Liver (tissue), 9 donors: Measurements from ENCODE around the gene TGM2. TPM values are rescaled to one million over a fixed set of nuclear protein-coding genes. Genes with fewer than 3 reads are reported as not detected.

Source experiments
- DNase-seq: peaks from one replicate; pipeline ENCODE4 v3.0.0-alpha.2; 2017; ENCODE audit warnings: low spot score
- H3K27ac ChIP-seq, 2 donors: one replicate each; pipeline ENCODE4 v1.7.0; 2013; ENCODE audit warnings: inconsistent platforms in 2 of 2, low read length in 2 of 2, control low read depth in 1 of 2, low read depth in 1 of 2, mild to moderate bottlenecking in 1 of 2
- H3K27me3 ChIP-seq, 4 donors: one replicate each; pipeline versions ENCODE4 v1.6.1 to v1.7.0; 2013; ENCODE audit warnings: low read length in 3 of 4, inconsistent platforms in 1 of 4, mild to moderate bottlenecking in 1 of 4, moderate library complexity in 1 of 4; ENCODE audit not compliant: control insufficient read depth in 4 of 4, insufficient read depth in 4 of 4
- H3K36me3 ChIP-seq, 4 donors: one replicate each; pipeline versions ENCODE4 v1.6.1 to v1.7.0; 2013; ENCODE audit warnings: low read length in 3 of 4, mild to moderate bottlenecking in 3 of 4, low read depth in 1 of 4, moderate library complexity in 1 of 4; ENCODE audit not compliant: control insufficient read depth in 4 of 4, insufficient read depth in 3 of 4
- H3K4me1 ChIP-seq, 4 donors: one replicate each; pipeline versions ENCODE4 v1.6.1 to v1.7.0; 2013; ENCODE audit warnings: low read length in 3 of 4, mild to moderate bottlenecking in 3 of 4, moderate library complexity in 1 of 4; ENCODE audit not compliant: control insufficient read depth in 4 of 4, insufficient read depth in 4 of 4
- H3K4me3 ChIP-seq, 3 donors: one replicate each; pipeline versions ENCODE4 v1.6.1 to v1.7.0; 2013; ENCODE audit warnings: low read length in 3 of 3, control low read depth in 1 of 3, low read depth in 1 of 3, mild to moderate bottlenecking in 1 of 3
- H3K9ac ChIP-seq, 2 donors: one replicate each; pipeline ENCODE4 v1.7.0; 2013; ENCODE audit warnings: low read length in 2 of 2, mild to moderate bottlenecking in 2 of 2, moderate library complexity in 2 of 2, control low read depth in 1 of 2, low read depth in 1 of 2
- H3K9me3 ChIP-seq, 4 donors: one replicate each; pipeline versions ENCODE4 v1.6.1 to v1.7.0; 2013; ENCODE audit warnings: low read length in 3 of 4; ENCODE audit not compliant: control insufficient read depth in 4 of 4
- EGR1 ChIP-seq, 2 donors: IDR thresholded peaks; 2 replicates each; pipeline ENCODE4 v1.6.1; 2016 to 2018; ENCODE audit warnings: antibody characterized with exemption in 2 of 2, low read depth in 2 of 2
- FOXA1 ChIP-seq: IDR thresholded peaks from 2 replicates; pipeline ENCODE4 v1.6.1; 2016; ENCODE audit warnings: antibody characterized with exemption
- GABPA ChIP-seq, 2 donors: IDR thresholded peaks in 1 of 2; conservative IDR thresholded peaks in 1 of 2; 2 replicates each; pipeline ENCODE4 v1.6.1; 2016; ENCODE audit warnings: antibody characterized with exemption in 2 of 2, mild to moderate bottlenecking in 1 of 2, moderate library complexity in 1 of 2
- HNF4A ChIP-seq, 2 donors: conservative IDR thresholded peaks; 2 replicates each; pipeline ENCODE4 v1.6.1; 2016; ENCODE audit warnings: antibody characterized with exemption in 2 of 2, mild to moderate bottlenecking in 2 of 2
- HNF4G ChIP-seq: IDR thresholded peaks from 2 replicates; pipeline ENCODE4 v1.6.1; 2016; ENCODE audit warnings: antibody characterized with exemption
- JUND ChIP-seq, 2 donors: IDR thresholded peaks; 2 replicates each; pipeline ENCODE4 v1.6.1; 2016; ENCODE audit warnings: antibody characterized with exemption in 2 of 2
- MAX ChIP-seq: IDR thresholded peaks from 2 replicates; pipeline ENCODE4 v1.6.1; 2016; ENCODE audit warnings: antibody characterized with exemption
- NR2F2 ChIP-seq: IDR thresholded peaks from 2 replicates; pipeline ENCODE4 v1.6.1; 2016; ENCODE audit warnings: antibody characterized with exemption
- RAD21 ChIP-seq, 2 donors: IDR thresholded peaks; 2 replicates each; pipeline ENCODE4 v1.6.1; 2016; ENCODE audit warnings: antibody characterized with exemption in 2 of 2, mild to moderate bottlenecking in 2 of 2
- REST ChIP-seq: IDR thresholded peaks from 2 replicates; pipeline ENCODE4 v1.6.1; 2016; ENCODE audit warnings: antibody characterized with exemption, mild to moderate bottlenecking
- RXRA ChIP-seq, 2 donors: IDR thresholded peaks; 2 replicates each; pipeline ENCODE4 v1.6.1; 2017 to 2018; ENCODE audit warnings: antibody characterized with exemption in 2 of 2, mild to moderate bottlenecking in 1 of 2
- SP1 ChIP-seq: IDR thresholded peaks from 2 replicates; pipeline ENCODE4 v1.6.1; 2018; ENCODE audit warnings: antibody characterized with exemption, mild to moderate bottlenecking
- TAF1 ChIP-seq: conservative IDR thresholded peaks from 2 replicates; pipeline ENCODE4 v1.6.1; 2016; ENCODE audit warnings: antibody characterized with exemption, mild to moderate bottlenecking
- YY1 ChIP-seq: IDR thresholded peaks from 2 replicates; pipeline ENCODE4 v1.6.1; 2016; ENCODE audit warnings: antibody characterized with exemption, mild to moderate bottlenecking
- WGBS: extraction: QIAGEN DNeasy Blood & Tissue Kit; methylation state at CpG from one replicate; pipeline ENCODE4 v1.1.7; 2013; 5-methylcytosine and 5-hydroxymethylcytosine counted together
- polyA plus RNA-seq, 2 donors: library from polyadenylated mRNA; stranded (reverse) in 1 of 2; unstranded in 1 of 2; fragments of 200-250 nt in 1 of 2; fragments of >200 nt in 1 of 2; fragmentation: Nextera tagmentation in 1 of 2; extraction: Ambion mirVana in 1 of 2; gene quantifications; one replicate each; pipeline versions ENCODE4 v1.2.1 to v1.2.3, GENCODE V29; 2013 to 2015
- total RNA-seq, 2 donors: library from RNA; depleted of rRNA; stranded (reverse); fragments of >200 nt; gene quantifications; one replicate each; pipeline ENCODE4 v1.2.3, GENCODE V29; 2014
- TF ChIP-seq, protein P1 (sequence below): fragments of 150-350 bp; IDR thresholded peaks from 2 replicates; pipeline ENCODE4 v1.5.1; 2017; ENCODE audit warnings: improper control_type of control experiment, low read depth, low read length; ENCODE audit not compliant: missing input control
- TF ChIP-seq, protein P2 (sequence below): IDR thresholded peaks from 2 replicates; pipeline ENCODE4 v1.6.1; 2016; ENCODE audit warnings: antibody characterized with exemption
- donor health status: healthy.
- donor health status: healthy.
- donor health status: healthy.
- donor health status: healthy.
- donor health status: healthy.

The TGM2 gene
- total and polyA plus RNA-seq, 4 donors: 106 to 375 (median 190) TPM

- TF ChIP-seq, protein P1, sequence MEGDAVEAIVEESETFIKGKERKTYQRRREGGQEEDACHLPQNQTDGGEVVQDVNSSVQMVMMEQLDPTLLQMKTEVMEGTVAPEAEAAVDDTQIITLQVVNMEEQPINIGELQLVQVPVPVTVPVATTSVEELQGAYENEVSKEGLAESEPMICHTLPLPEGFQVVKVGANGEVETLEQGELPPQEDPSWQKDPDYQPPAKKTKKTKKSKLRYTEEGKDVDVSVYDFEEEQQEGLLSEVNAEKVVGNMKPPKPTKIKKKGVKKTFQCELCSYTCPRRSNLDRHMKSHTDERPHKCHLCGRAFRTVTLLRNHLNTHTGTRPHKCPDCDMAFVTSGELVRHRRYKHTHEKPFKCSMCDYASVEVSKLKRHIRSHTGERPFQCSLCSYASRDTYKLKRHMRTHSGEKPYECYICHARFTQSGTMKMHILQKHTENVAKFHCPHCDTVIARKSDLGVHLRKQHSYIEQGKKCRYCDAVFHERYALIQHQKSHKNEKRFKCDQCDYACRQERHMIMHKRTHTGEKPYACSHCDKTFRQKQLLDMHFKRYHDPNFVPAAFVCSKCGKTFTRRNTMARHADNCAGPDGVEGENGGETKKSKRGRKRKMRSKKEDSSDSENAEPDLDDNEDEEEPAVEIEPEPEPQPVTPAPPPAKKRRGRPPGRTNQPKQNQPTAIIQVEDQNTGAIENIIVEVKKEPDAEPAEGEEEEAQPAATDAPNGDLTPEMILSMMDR: no peak
- TF ChIP-seq GABPA (IDR thresholded peaks at IDR 0.05 in 1 of 2, conservative IDR thresholded peaks at IDR 0.05 in 1 of 2) (no peak), SP1 (no peak), RXRA (IDR thresholded peaks at IDR 0.05) (no peak)
These were observed 45.6 kb downstream of the TGM2 start (continued) for GRCh38 chr20:38119446-38119845.

DNA sequence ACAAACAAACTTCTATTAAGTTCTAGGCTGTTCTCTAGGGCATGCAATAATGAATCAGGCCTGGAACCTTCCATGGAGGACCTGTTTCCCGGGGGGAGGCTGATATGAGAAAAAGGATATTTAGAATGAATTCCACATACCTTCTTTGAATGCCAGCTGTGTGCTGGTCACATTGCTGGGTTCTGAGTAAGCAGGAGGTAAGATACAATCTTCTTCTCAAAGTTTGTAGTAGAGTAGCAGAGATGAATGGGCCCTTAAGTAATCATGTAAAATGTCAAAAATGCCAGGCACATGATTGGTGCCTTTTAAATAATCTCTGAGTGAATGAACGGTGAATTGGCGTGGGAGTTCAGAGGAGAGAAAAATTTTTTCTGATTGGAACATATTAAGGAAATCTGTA is 47.4 kb downstream of the TGM2 start:
- 92% methylated on average over 3 of the region's 3 CpGs for WGBS
- Histone ChIP-seq H3K36me3 (no peaks in the 10 kb centered on the region), H3K27me3 (no peaks in the 10 kb centered on the region), H3K27ac (no peak overlapping the region), H3K4me1 (no peaks in the 10 kb centered on the region), H3K4me3 (no peak overlapping the region), H3K9me3 (no peaks in the 10 kb centered on the region), H3K9ac (no peak overlapping the region)
- no peak for DNase-seq
- TF ChIP-seq FOXA1 (no peak), YY1 (no peak), REST (no peak), NR2F2 (no peak), SP1 (no peak), GABPA (IDR thresholded peaks at IDR 0.05 in 1 of 2, conservative IDR thresholded peaks at IDR 0.05 in 1 of 2) (no peak), RXRA (IDR thresholded peaks at IDR 0.05) (no peak), EGR1 (IDR thresholded peaks at IDR 0.05; ENCODE audit: low read depth in 2 of 2) (no peak), HNF4G (no peak), TAF1 (no peak), HNF4A (conservative IDR thresholded peaks at IDR 0.05) (no peak), JUND (IDR thresholded peaks at IDR 0.05) (no peak), MAX (no peak), RAD21 (IDR thresholded peaks at IDR 0.05) (no peak)
- TF ChIP-seq, protein P1: no peak
- TF ChIP-seq, protein P2, sequence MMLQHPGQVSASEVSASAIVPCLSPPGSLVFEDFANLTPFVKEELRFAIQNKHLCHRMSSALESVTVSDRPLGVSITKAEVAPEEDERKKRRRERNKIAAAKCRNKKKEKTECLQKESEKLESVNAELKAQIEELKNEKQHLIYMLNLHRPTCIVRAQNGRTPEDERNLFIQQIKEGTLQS: no peak
